ENCODE measurements around the gene JAML. TPM values are rescaled to one million over a fixed set of nuclear protein-coding genes. Genes with fewer than 3 reads are reported as not detected.

JAML gene
- total RNA-seq, 2 donors from 2014 or later: 125 to 239 TPM

GRCh38 chr11:118226781-118227180 is 2.0 kb upstream of the JAML start:
- DNase-seq (ENCODE audit: low spot score in 2 of 2) (no peak), ATAC-seq (peak; percentile 24 to 28)
- Mint-ChIP-seq H3K9me3 (peaks cover 0 to 5% of the 10 kb centered on the region in 2 donors), H3K27ac (peak overlapping the region in 1 of 2 donors; percentile 91), H3K36me3 (peaks cover 46 to 67% of the 10 kb centered on the region in 2 donors)

GRCh38 chr11:118226296-118226695 is 1.5 kb upstream of the JAML start:
- ATAC-seq: peak in 1 of 2 donors; percentile 1
- no peak for DNase-seq (ENCODE audit: low spot score in 2 of 2)
- peaks cover 0 to 5% of the 10 kb centered on the region in 2 donors for H3K9me3 Mint-ChIP-seq
- H3K27ac Mint-ChIP-seq: peak overlapping the region in 1 of 2 donors; percentile 91
- peaks cover 46 to 67% of the 10 kb centered on the region in 2 donors for H3K36me3 Mint-ChIP-seq

GRCh38 chr11:118223992-118224391 is 819 bp downstream of the JAML start:
- peak overlapping the region in 1 of 2 donors; percentile 95 for H3K27ac Mint-ChIP-seq
- no peak for DNase-seq (ENCODE audit: low spot score in 2 of 2)

GRCh38 chr11:118223570-118223969 is 1.2 kb downstream of the JAML start:
- peaks cover 0 to 5% of the 10 kb centered on the region in 2 donors for H3K9me3 Mint-ChIP-seq
- DNase-seq (ENCODE audit: low spot score in 2 of 2) (no peak), ATAC-seq (peak; percentile 7 to 10)
- H3K36me3 Mint-ChIP-seq: peaks cover 65 to 74% of the 10 kb centered on the region in 2 donors
- peak overlapping the region in 1 of 2 donors; percentile 95 for H3K27ac Mint-ChIP-seq

More at GRCh38 chr11:118223992-118224391, 819 bp downstream of the JAML start:
- H3K36me3 Mint-ChIP-seq: peaks cover 61 to 72% of the 10 kb centered on the region in 2 donors
- H3K9me3 Mint-ChIP-seq: peaks cover 0 to 5% of the 10 kb centered on the region in 2 donors
- ATAC-seq: peak; percentile 12 to 25

- peaks cover 0 to 5% of the 10 kb centered on the region in 2 donors for H3K9me3 Mint-ChIP-seq
- DNase-seq (ENCODE audit: low spot score in 2 of 2): no peak
- peak overlapping the region in 1 of 2 donors; percentile 95 for H3K27ac Mint-ChIP-seq
- peaks cover 59 to 71% of the 10 kb centered on the region in 2 donors for H3K36me3 Mint-ChIP-seq
- no peak for ATAC-seq
Observed at GRCh38 chr11:118222437-118222836, 2.4 kb downstream of the JAML start.

GRCh38 chr11:118221419-118221818 is 3.4 kb downstream of the JAML start:
- peaks cover 0 to 5% of the 10 kb centered on the region in 2 donors for H3K9me3 Mint-ChIP-seq
- H3K27ac Mint-ChIP-seq: peak overlapping the region in 1 of 2 donors; percentile 95
- ATAC-seq: no peak
- H3K36me3 Mint-ChIP-seq: peaks cover 51 to 63% of the 10 kb centered on the region in 2 donors
- no peak for DNase-seq (ENCODE audit: low spot score in 2 of 2)

GRCh38 chr11:118219732-118220131 is 5.1 kb downstream of the JAML start:
- DNase-seq (ENCODE audit: low spot score in 2 of 2) (no peak), ATAC-seq (peak in 1 of 2 donors; percentile 13)
- H3K36me3 Mint-ChIP-seq: peaks cover 40 to 46% of the 10 kb centered on the region in 2 donors

GRCh38 chr11:118219244-118219643 is 5.6 kb downstream of the JAML start:
- H3K36me3 Mint-ChIP-seq: peaks cover 44 to 49% of the 10 kb centered on the region in 2 donors
- ATAC-seq: no peak
- H3K9me3 Mint-ChIP-seq: no peaks in the 10 kb centered on the region
- DNase-seq (ENCODE audit: low spot score in 2 of 2): no peak
- peak overlapping the region in 1 of 2 donors; percentile 99 for H3K27ac Mint-ChIP-seq

More at GRCh38 chr11:118219732-118220131, 5.1 kb downstream of the JAML start:
- Mint-ChIP-seq H3K9me3 (no peaks in the 10 kb centered on the region), H3K27ac (peak overlapping the region in 1 of 2 donors; percentile 99)

GRCh38 chr11:118217575-118217974 is 7.2 kb downstream of the JAML start:
- Mint-ChIP-seq H3K36me3 (peaks cover 48 to 50% of the 10 kb centered on the region in 2 donors), H3K9me3 (no peaks in the 10 kb centered on the region), H3K27ac (peak overlapping the region in 1 of 2 donors; percentile 99)
- no peak for DNase-seq (ENCODE audit: low spot score in 2 of 2)
- ATAC-seq: peak; percentile 68 to 74

- no peaks in the 10 kb centered on the region for H3K9me3 Mint-ChIP-seq
- peak; percentile 57 to 79 for DNase-seq (ENCODE audit: low spot score in 2 of 2)
- peaks cover 50 to 56% of the 10 kb centered on the region in 2 donors for H3K36me3 Mint-ChIP-seq
- ATAC-seq: peak; percentile 82
- peak overlapping the region in 1 of 2 donors; percentile 99 for H3K27ac Mint-ChIP-seq
Observed at GRCh38 chr11:118216621-118217481, 8.0 kb downstream of the JAML start.

- ATAC-seq (no peak), DNase-seq (ENCODE audit: low spot score in 2 of 2) (no peak)
- H3K9me3 Mint-ChIP-seq: no peaks in the 10 kb centered on the region
- peak overlapping the region in 1 of 2 donors; percentile 99 for H3K27ac Mint-ChIP-seq
- H3K36me3 Mint-ChIP-seq: peaks cover 60 to 63% of the 10 kb centered on the region in 2 donors
Observed at GRCh38 chr11:118215765-118216164, 9.0 kb downstream of the JAML start.

- peak overlapping the region in 1 of 2 donors; percentile 99 for H3K27ac Mint-ChIP-seq
- DNase-seq (ENCODE audit: low spot score in 2 of 2): no peak
- no peak for ATAC-seq
- peaks cover 63 to 65% of the 10 kb centered on the region in 2 donors for H3K36me3 Mint-ChIP-seq
- H3K9me3 Mint-ChIP-seq: no peaks in the 10 kb centered on the region
Observed at GRCh38 chr11:118215262-118215661, 9.5 kb downstream of the JAML start.

- Mint-ChIP-seq H3K27ac (peak overlapping the region in 1 of 2 donors; percentile 99), H3K36me3 (peaks cover 61 to 63% of the 10 kb centered on the region in 2 donors), H3K9me3 (no peaks in the 10 kb centered on the region)
- DNase-seq (ENCODE audit: low spot score in 2 of 2): no peak
- ATAC-seq: no peak
Observed at GRCh38 chr11:118214210-118214914, 10.4 kb downstream of the JAML start.

- no peaks in the 10 kb centered on the region for H3K9me3 Mint-ChIP-seq
- H3K27ac Mint-ChIP-seq: peak overlapping the region in 1 of 2 donors; percentile 99
- ATAC-seq: no peak
- DNase-seq (ENCODE audit: low spot score in 2 of 2): no peak
- peaks cover 61 to 62% of the 10 kb centered on the region in 2 donors for H3K36me3 Mint-ChIP-seq
Observed at GRCh38 chr11:118213781-118214180, 11.0 kb downstream of the JAML start.

GRCh38 chr11:118213201-118213600 is 11.6 kb downstream of the JAML start:
- DNase-seq (ENCODE audit: low spot score in 2 of 2) (no peak), ATAC-seq (no peak)
- peak overlapping the region in 1 of 2 donors; percentile 58 for H3K27ac Mint-ChIP-seq
- H3K9me3 Mint-ChIP-seq: no peaks in the 10 kb centered on the region
- peaks cover 56 to 61% of the 10 kb centered on the region in 2 donors for H3K36me3 Mint-ChIP-seq

- DNase-seq (ENCODE audit: low spot score in 2 of 2) (no peak), ATAC-seq (no peak)
- Mint-ChIP-seq H3K36me3 (peaks cover 56 to 65% of the 10 kb centered on the region in 2 donors), H3K27ac (peak overlapping the region in 1 of 2 donors; percentile 58), H3K9me3 (no peaks in the 10 kb centered on the region)
Observed at GRCh38 chr11:118212781-118213191, 12.0 kb downstream of the JAML start.
